HG02885 (cell line): ENCODE results near the gene ETS2.
"Not testable (repeated sequence)": the region's sequence is repeated elsewhere in the genome, so short reads cannot be mapped to it uniquely, and the experiment has no call there.

Source experiments
- ATAC-seq: cut with Tn5 transposase; IDR thresholded peaks from one replicate; pipeline ENCODE4 v1.9.1; 2021; ENCODE audit warnings: mild to moderate bottlenecking; ENCODE audit not compliant: unreplicated experiment, poor library complexity

The ETS2 gene

DNA sequence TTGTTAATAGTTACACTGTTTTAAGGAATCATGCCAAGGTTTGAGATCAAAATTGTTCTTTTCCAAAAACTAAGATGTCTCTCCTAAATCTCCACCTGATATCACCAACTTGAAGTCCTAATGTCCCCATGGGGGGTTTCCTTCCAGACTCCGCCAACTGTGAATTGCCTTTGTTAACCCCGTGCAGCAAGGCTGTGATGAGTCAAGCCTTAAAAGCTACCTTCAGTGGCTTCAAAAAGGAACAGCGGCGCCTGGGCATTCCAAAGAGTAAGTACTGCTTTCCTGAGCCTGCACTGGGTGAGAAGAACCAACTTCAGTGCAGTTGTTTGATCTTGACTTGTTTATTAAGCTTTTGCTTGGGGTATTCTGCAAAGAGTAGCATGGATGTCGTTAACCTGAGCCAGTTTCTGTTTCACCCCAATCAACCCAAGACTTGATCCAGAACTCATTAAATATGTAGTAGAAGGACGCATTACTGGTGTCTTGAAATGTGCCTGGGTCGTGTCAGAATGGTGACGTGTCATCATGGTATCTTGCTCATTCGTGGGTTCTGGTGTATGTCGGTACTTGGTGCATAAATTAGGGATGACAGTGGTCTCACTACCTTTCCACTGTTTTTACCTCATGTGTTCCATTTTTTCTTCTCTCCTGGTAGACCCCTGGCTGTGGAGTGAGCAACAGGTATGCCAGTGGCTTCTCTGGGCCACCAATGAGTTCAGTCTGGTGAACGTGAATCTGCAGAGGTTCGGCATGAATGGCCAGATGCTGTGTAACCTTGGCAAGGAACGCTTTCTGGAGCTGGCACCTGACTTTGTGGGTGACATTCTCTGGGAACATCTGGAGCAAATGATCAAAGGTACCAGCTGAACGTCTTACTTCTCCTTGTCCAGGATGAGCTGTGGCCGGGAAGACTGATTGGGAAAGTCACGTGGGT, 8.7 kb downstream of the ETS2 start:
- no peak for ATAC-seq

DNA sequence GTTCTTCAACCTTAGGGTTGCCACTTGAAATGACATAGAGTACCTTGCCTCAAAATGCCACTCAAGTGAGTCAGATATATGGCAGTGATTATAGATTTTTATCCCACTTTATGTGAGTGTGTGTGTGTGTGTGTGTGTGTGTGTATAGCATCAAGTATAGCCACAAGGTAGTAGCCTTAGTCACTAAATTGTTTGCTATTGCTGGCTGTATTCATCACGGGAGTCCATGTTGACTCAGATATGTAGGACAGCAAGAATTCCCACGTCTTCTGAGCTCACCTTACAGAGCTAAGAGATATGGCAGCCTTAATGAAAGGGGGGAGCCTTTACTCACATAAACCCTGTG, 9.3 kb downstream of the ETS2 start:
- ATAC-seq, result no peak

DNA sequence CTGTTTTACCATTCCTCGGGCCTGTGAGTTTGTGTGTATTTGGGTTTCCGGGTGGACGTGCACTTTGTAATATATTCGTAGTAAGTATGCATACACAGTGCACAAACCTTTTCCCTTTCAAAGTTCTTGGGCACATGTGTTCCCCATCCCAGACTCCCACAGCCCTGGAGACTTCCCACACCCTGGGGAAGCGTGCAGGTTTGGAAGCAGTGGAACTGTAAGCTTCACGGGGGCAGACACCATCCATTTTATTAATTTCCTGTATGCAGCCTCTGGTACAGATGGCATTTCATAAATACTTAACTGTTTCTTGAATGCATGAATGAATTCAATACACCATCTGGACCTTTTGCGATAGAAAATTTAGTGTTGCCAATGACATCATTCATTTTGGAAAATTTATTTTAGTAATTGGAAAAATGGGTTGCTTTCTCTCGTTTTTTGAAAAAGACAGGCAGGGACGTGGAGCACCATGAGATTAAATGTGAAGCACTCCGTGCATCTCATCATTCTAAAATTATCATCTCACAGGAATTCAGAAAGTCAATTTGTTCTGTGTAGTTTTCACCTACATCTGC, 10.8 kb downstream of the ETS2 start:
- no peak for ATAC-seq

DNA sequence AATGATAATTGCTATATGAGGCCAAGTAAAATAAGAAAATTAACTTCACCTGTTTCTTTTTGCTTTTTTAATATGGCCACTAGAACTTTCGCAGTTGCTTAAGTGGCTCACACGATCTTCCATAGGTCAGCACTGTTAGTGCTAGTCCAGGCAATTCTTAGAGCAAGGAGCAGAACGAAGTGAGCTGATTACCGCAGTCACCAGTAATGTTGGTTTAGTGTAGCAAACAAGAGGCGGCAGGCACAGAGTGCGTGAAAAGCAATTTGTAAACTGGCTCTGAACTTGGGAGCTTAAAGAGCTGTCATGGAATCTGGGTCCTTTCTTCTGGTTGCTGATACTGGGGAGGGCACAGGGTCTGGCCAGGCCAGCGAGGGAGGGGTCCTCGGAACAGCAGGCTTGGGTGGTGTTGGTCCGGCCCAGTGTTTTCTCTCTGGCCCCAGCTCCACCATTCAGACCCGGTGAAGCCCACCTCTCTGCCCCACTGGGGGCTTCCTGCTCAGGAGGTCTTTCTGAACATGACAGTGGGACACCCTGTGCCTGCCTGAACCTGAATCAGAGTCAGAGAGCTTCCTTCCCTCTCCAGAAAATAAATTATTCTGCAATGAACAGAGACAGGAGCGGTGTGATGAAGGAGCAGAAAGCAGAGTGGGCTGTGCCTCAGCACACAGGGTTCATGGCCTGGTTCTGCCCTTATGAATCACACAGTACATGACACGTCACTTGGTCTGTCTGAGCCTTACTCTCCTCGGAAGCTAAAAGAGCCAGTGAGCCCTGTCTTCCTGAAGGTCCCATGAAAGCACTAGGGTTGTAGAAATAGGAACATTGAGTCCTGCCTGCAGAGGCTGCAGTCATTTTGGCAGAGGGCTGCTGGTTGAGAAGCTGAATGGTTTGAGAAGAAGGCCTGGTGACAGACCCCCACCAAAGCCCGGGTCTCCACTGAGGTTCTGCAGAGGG, 11.9 kb downstream of the ETS2 start:
- ATAC-seq, result no peak

DNA sequence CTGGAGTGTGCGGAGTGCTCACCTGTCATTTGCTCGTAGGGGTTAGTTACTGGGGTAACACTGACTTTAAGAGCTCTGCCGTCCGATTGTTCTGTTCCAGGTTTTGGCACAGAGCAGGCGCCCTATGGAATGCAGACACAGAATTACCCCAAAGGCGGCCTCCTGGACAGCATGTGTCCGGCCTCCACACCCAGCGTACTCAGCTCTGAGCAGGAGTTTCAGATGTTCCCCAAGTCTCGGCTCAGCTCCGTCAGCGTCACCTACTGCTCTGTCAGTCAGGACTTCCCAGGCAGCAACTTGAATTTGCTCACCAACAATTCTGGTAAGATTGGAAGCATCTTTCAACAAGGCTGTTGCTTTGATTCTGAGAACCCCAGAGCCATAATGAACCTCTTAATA, 12.6 kb downstream of the ETS2 start:
- ATAC-seq, result no peak

DNA sequence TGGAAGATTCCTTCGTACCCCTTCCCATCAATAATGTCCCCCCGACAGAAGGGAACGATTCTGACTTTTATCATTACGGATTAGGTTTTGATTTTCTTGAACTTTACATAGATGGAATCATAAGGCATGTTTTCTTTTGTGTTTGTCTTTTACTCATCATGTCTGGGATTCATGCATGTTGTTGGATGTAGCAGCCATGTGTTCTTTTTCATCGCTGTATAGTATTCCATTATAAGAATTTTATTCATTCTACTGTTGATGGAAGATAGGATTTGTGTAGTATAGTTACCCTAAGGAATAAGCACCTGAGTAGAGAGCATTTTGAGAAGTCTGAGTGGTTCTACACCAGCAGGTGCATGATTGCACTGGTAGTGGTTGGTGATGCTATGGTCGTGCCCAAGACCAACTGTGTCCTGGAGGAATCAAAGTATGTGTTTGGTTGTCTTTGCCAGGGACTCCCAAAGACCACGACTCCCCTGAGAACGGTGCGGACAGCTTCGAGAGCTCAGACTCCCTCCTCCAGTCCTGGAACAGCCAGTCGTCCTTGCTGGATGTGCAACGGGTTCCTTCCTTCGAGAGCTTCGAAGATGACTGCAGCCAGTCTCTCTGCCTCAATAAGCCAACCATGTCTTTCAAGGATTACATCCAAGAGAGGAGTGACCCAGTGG, 13.5 kb downstream of the ETS2 start:
- ATAC-seq, result no peak

DNA sequence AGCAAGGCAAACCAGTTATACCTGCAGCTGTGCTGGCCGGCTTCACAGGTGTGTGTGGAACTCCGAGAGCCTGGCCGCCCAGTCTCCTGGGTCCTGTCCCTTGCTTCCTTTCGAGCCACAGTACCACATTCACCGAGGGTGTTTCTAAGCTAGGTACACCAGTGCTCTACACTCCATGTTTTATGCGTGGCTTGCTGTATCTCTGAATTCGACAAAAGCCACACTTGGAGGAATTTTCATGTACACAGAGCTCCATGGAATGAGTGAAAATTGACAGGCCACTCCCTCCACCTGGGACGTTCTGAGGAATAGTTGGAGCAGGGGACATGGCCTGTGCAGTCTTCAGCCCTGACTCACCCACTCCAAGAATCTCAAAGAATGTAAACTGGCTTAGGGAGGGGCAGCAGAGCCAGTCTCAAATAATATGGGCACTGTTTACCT, 14.0 kb downstream of the ETS2 start:
- ATAC-seq, result no peak

DNA sequence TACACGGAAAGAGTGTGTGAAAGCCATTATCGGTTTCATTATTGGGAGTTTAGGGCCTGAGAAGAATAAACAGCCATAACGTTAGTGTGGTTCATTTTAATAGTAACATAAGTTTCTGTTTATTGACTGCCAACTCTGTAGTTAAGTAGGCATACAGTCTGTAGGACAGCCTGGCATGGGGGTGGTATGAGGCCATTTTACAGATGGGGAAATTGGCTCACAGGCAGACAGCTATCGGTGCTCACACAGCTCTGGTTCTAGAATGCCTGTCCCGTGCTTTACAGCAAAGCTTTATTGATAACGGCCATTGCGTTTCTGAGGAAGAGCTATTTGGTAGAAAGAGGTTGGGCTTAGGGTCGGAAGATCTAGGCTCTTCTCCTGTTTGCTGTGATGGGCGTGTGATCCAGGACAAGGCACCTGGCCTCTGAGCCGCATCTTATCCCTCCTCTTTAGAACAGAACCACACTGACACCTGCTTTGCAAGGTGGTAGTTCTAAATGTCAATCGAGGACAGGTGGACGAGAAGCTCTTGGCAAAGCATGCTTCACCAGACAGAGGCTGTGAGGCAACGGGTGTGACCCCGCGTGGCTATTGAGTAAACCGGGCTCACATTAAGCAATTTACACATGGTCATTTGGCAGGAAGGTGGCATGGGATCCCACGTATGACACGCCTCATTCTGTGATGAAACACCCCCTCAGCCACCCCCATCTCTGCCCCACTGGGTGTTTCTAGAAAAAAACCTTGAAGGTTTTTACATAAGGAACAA, 14.9 kb downstream of the ETS2 start:
- ATAC-seq, result no peak

DNA sequence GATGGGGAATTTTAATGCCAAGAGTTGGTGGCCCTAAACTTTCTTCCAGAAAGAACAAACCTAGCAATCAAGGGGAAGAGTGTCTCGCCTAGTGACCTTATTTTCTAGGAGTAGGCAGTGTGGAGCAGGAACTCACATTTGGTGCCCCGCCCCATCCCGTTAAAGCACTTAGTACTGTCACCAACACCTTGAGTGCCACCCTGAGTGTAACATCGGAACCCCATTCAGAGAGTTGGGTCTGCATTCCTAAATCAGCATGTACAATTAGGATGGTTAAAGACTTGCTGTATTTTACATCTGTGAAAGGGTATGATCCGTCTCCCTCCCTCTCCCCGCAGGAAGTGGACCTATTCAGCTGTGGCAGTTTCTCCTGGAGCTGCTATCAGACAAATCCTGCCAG, 15.5 kb downstream of the ETS2 start:
- ATAC-seq, result no peak

DNA sequence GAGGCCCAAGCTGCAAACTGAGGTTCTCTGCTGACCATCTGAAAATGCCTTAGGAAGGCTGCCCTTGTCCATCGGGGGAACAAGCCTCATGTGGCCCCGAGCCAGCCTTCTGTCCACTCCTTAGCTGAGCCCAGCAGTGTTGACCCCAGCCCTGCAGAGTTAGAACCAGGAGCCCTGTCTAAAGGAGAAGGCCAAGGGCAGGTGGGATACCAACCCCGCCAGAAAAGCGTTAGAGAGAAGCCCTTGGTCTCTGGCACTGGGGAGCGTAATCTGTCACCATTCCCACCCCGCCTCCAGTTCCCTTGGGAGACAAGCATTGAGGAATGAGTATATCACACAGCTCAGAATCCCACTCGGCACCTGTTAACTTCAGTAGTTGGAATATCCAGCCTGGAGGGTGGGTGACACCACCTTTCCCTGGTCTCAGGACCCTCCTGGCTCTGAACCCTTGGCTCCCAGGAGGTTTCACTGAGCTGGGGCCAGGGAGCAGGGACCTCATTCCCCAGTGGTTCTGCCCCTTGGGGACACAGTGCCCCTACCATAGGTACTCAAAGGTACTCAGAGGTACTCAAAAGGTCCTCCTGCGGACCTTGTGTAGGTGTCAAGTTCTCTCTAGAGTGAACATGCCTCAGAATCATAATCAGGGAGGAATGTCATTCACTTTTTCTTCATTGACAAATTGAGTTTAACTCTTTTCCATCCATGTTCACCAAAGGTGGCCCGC, 16.4 kb downstream of the ETS2 start:
- ATAC-seq, result no peak

DNA sequence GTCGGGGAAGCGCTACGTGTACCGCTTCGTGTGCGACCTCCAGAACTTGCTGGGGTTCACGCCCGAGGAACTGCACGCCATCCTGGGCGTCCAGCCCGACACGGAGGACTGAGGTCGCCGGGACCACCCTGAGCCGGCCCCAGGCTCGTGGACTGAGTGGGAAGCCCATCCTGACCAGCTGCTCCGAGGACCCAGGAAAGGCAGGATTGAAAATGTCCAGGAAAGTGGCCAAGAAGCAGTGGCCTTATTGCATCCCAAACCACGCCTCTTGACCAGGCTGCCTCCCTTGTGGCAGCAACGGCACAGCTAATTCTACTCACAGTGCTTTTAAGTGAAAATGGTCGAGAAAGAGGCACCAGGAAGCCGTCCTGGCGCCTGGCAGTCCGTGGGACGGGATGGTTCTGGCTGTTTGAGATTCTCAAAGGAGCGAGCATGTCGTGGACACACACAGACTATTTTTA, 17.1 kb downstream of the ETS2 start:
- ATAC-seq, result no peak

DNA sequence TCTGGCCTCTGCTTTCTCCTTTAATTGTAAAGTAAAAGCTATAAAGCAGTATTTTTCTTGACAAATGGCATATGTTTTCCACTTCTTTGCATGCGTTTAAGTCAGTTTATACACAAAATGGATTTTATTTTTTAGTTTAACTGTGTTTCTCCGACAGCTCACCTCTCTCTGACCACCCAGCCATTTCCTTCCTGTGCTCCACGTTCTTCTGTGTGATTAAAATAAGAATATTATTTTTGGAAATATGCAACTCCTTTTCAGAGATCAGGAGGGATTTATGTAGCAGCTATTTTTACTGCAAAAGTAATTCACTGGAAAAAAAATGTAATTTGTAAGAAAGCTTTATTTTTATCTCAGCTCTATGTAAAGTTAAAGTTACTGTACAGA, 18.0 kb downstream of the ETS2 start:
- no peak for ATAC-seq

DNA sequence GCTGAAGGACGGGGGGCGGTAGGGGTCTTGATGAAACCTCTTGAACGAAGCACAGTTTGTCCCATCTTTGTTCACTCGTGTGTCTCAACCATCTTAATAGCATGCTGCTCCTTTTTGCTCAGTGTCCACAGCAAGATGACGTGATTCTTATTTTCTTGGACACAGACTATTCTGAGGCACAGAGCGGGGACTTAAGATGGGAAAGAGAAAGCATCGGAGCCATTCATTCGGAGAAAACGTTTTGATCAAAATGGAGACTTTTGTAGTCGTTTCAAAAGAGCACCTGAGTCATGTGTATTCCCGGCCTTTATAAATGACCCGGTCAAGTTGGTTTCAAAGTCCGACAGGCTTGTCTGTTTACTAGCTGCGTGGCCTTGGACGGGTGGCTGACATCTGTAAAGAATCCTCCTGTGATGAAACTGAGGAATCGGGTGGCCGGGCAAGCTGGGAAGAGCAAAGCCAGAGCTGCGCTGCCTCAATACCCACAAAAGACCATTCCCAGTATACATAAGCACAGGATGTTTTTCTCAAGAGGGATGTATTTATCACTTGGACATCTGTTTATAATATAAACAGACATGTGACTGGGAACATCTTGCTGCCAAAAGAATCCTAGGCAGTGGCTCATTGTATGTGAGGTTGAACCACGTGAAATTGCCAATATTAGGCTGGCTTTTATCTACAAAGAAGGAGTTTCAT, 18.5 kb downstream of the ETS2 start:
- ATAC-seq, result no peak

DNA sequence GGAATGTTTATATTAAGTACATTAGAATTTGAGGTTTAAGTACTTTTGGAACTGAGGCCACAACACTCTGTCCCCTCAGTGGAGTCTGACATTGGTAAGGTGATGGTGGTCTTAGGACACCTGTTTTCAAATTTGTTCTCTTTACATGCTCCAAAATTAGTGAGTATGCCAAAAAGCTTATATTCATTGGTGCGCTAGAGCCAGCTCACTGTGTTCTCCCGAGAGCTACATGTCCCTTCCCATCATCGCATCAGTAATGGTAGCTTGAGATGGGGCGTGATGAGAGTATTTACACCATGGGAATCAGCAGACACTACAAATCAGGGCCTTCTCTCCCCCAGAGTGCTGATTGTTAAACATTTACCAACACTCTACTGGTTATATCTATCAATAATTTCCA, 19.5 kb downstream of the ETS2 start:
- ATAC-seq, result no peak

DNA sequence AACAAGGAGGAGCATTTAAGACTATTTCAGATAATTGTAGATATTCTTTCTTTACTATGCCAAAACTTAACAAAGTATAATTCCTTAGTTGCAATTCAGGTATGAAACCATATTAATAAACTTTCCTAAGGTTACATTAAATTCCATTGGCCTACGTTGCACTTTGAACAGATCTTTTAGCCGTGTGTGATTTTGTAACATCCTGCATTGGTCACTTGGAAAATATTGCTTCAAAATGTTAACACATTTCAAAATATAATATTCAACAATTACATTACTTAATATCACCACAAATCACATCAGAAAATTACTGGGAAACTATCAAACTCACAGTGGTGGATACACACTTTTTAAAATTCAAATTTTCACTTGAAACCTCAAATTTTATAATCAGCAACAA, 20.2 kb downstream of the ETS2 start:
- no peak for ATAC-seq

DNA sequence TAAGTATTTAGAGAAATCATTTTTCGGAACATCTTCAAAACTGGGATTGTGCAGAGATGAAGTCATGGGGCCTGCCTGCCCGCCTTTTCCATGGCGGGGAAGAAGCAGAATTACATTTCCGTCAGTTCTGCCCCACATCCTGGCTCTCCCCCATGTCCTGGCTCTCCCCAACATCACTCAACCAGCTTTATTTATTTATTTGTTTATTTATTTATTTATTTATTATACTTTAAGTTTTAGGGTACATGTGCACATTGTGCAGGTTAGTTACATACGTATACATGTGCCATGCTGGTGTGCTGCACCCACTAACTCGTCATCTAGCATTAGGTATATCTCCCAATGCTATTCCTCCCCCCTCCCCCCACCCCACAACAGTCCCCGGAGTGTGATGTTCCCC, 22.4 kb downstream of the ETS2 start:
- not testable (repeated sequence) for ATAC-seq

DNA sequence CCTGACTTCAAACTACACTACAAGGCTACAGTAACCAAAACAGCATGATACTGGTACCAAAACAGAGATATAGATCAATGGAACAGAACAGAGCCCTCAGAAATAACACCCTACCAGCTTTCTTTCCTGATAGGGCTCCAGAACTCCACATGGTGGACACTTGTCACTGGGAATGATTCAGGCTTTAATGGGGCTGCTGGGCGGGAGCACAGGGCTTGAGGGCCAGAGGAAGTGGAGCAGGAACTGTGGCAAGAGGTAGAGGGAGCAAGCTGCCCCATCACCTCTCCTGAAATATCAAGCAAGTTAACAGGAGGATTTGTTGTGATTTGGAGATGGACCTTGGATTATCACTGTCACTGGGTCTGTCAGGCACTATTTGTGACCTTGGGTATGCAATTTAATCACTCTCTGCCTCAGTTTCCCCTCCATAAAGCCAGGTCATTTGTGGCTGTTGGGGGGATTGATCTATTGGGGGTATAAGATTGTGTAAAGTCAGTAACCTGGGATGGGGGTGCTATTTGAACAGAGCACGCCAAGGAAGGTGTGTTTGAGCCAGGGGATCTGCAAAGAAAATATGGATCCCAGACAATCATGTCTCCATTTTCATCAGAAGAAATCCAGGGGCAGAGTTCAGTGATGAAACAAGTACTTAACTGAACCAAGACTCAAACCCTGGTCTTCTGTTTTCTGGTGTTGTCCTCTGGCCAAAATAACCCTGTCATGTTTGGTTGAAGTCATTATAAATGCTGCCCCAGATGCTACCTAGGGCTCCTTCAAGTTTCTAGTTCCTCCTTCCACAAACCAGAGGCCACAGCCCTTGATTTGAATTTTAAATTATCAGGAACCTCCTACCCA, 25.2 kb downstream of the ETS2 start:
- ATAC-seq, result peak; percentile 89
